22Rv1 (cell line): Measurements from ENCODE around the gene CELF4.

ENCODE experiments used
- CTCF ChIP-seq: fragments of 450-650 bp; IDR thresholded peaks from 2 replicates; pipeline ENCODE4 v1.5.1; 2017; ENCODE audit warnings: mild to moderate bottlenecking
- ZFX ChIP-seq: fragments of 450-650 bp; IDR thresholded peaks from 2 replicates; pipeline ENCODE4 v1.6.1; 2017; ENCODE audit warnings: antibody characterized with exemption, borderline replicate concordance

- TF ChIP-seq CTCF (no peak), ZFX (no peak)
Measured at GRCh38 chr18:37449618-37450017, 116.0 kb downstream of the CELF4 start.
